ENCODE results near the gene FBXO41. TPM values are rescaled to one million over a fixed set of nuclear protein-coding genes. Genes with fewer than 3 reads are reported as not detected.

The FBXO41 gene
- total and polyA plus RNA-seq, 4 donors: 8.1 to 50.6 (median 33.8) TPM

- DNase-seq (ENCODE audit: low read depth in 4 of 6, low spot score in 6 of 6): no peak
- no peaks in the 10 kb centered on the region for H3K36me3 ChIP-seq (ENCODE audit: control insufficient read depth, insufficient read depth, low read length)
Measured at GRCh38 chr2:73297586-73297985, 13.3 kb upstream of the FBXO41 start.

GRCh38 chr2:73297151-73297559 is 12.9 kb upstream of the FBXO41 start:
- Histone ChIP-seq H3K27ac (ENCODE audit: low read depth, low read length) (no peak overlapping the region), H3K4me1 (ENCODE audit: control insufficient read depth, insufficient read depth, low read length) (peaks cover 18% of the 10 kb centered on the region), H3K27me3 (ENCODE audit: control insufficient read depth, insufficient read depth, low read length) (peaks cover 46% of the 10 kb centered on the region), H3K36me3 (ENCODE audit: control insufficient read depth, insufficient read depth, low read length) (no peaks in the 10 kb centered on the region), H3K9me3 (ENCODE audit: control insufficient read depth, insufficient read depth, low read length) (peaks cover 2% of the 10 kb centered on the region), H3K4me3 (ENCODE audit: low read depth, low read length) (no peak overlapping the region)
- 5% methylated on average over 2 of the region's 2 CpGs for WGBS (ENCODE audit: insufficient coverage)
- peak in 2 of 6 donors; percentile 33 to 79 for DNase-seq (ENCODE audit: low read depth in 4 of 6, low spot score in 6 of 6)

More at GRCh38 chr2:73297586-73297985, 13.3 kb upstream of the FBXO41 start:
- H3K4me1 ChIP-seq (ENCODE audit: control insufficient read depth, insufficient read depth, low read length): peaks cover 14% of the 10 kb centered on the region
- H3K9me3 ChIP-seq (ENCODE audit: control insufficient read depth, insufficient read depth, low read length): peaks cover 2% of the 10 kb centered on the region
- H3K27ac ChIP-seq (ENCODE audit: low read depth, low read length): no peak overlapping the region
- H3K4me3 ChIP-seq (ENCODE audit: low read depth, low read length): no peak overlapping the region
- peaks cover 42% of the 10 kb centered on the region for H3K27me3 ChIP-seq (ENCODE audit: control insufficient read depth, insufficient read depth, low read length)
- WGBS (ENCODE audit: insufficient coverage): 44% methylated on average over 2 of the region's 4 CpGs

GRCh38 chr2:73295751-73296400 is 11.6 kb upstream of the FBXO41 start:
- WGBS (ENCODE audit: insufficient coverage): 61% methylated on average over 3 of the region's 5 CpGs
- peak in 2 of 6 donors; percentile 5 to 14 for DNase-seq (ENCODE audit: low read depth in 4 of 6, low spot score in 6 of 6)
- Histone ChIP-seq H3K36me3 (ENCODE audit: control insufficient read depth, insufficient read depth, low read length) (no peaks in the 10 kb centered on the region), H3K4me1 (ENCODE audit: control insufficient read depth, insufficient read depth, low read length) (peaks cover 31% of the 10 kb centered on the region), H3K27me3 (ENCODE audit: control insufficient read depth, insufficient read depth, low read length) (peaks cover 59% of the 10 kb centered on the region), H3K4me3 (ENCODE audit: low read depth, low read length) (no peak overlapping the region), H3K27ac (ENCODE audit: low read depth, low read length) (no peak overlapping the region), H3K9me3 (ENCODE audit: control insufficient read depth, insufficient read depth, low read length) (peaks cover 2% of the 10 kb centered on the region)

- H3K27me3 ChIP-seq (ENCODE audit: control insufficient read depth, insufficient read depth, low read length): peaks cover 75% of the 10 kb centered on the region
- DNase-seq (ENCODE audit: low read depth in 4 of 6, low spot score in 6 of 6): no peak
Measured at GRCh38 chr2:73294239-73294638, 10.0 kb upstream of the FBXO41 start.

GRCh38 chr2:73293534-73294171 is 9.4 kb upstream of the FBXO41 start, which contains the start of gene EGR4:
Gene EGR4 (minus strand): TSS chr2:73293548. CDS start chr2:73293317, 231 bp downstream.
- no peaks in the 10 kb centered on the region for H3K36me3 ChIP-seq (ENCODE audit: control insufficient read depth, insufficient read depth, low read length)
- DNase-seq (ENCODE audit: low read depth in 4 of 6, low spot score in 6 of 6): peak in 2 of 6 donors; percentile 89 to 92
- no peak within 1 kb of the TSS for H3K27ac ChIP-seq (ENCODE audit: low read depth, low read length)
- H3K4me1 ChIP-seq (ENCODE audit: control insufficient read depth, insufficient read depth, low read length): peaks cover 32% of the 10 kb centered on the region
- 0% methylated on average over 41 of the region's 45 CpGs for WGBS (ENCODE audit: insufficient coverage)
- H3K4me3 ChIP-seq (ENCODE audit: low read depth, low read length): peak within 1 kb of the TSS; percentile 21
- H3K9me3 ChIP-seq (ENCODE audit: control insufficient read depth, insufficient read depth, low read length): peaks cover 2% of the 10 kb centered on the region
- peaks cover 81% of the 10 kb centered on the region for H3K27me3 ChIP-seq (ENCODE audit: control insufficient read depth, insufficient read depth, low read length)

More at GRCh38 chr2:73294239-73294638, 10.0 kb upstream of the FBXO41 start:
- Histone ChIP-seq H3K4me3 (ENCODE audit: low read depth, low read length) (no peak overlapping the region), H3K4me1 (ENCODE audit: control insufficient read depth, insufficient read depth, low read length) (peaks cover 32% of the 10 kb centered on the region), H3K27ac (ENCODE audit: low read depth, low read length) (no peak overlapping the region), H3K36me3 (ENCODE audit: control insufficient read depth, insufficient read depth, low read length) (no peaks in the 10 kb centered on the region), H3K9me3 (ENCODE audit: control insufficient read depth, insufficient read depth, low read length) (peaks cover 2% of the 10 kb centered on the region)
- no CpG with 5 or more reads among the region's 2 CpGs for WGBS (ENCODE audit: insufficient coverage)

GRCh38 chr2:73292906-73293533 is 8.7 kb upstream of the FBXO41 start:
- Histone ChIP-seq H3K27ac (ENCODE audit: low read depth, low read length) (no peak overlapping the region), H3K9me3 (ENCODE audit: control insufficient read depth, insufficient read depth, low read length) (peaks cover 2% of the 10 kb centered on the region), H3K36me3 (ENCODE audit: control insufficient read depth, insufficient read depth, low read length) (no peaks in the 10 kb centered on the region), H3K4me3 (ENCODE audit: low read depth, low read length) (no peak overlapping the region), H3K27me3 (ENCODE audit: control insufficient read depth, insufficient read depth, low read length) (peaks cover 87% of the 10 kb centered on the region), H3K4me1 (ENCODE audit: control insufficient read depth, insufficient read depth, low read length) (peaks cover 32% of the 10 kb centered on the region)
- 2% methylated on average over 64 of the region's 64 CpGs for WGBS (ENCODE audit: insufficient coverage)
- DNase-seq (ENCODE audit: low read depth in 4 of 6, low spot score in 6 of 6): peak in 2 of 6 donors; percentile 3 to 12

GRCh38 chr2:73292316-73292905 is 8.1 kb upstream of the FBXO41 start:
- peaks cover 29% of the 10 kb centered on the region for H3K4me1 ChIP-seq (ENCODE audit: control insufficient read depth, insufficient read depth, low read length)
- no peak overlapping the region for H3K4me3 ChIP-seq (ENCODE audit: low read depth, low read length)
- H3K36me3 ChIP-seq (ENCODE audit: control insufficient read depth, insufficient read depth, low read length): no peaks in the 10 kb centered on the region
- no peak overlapping the region for H3K27ac ChIP-seq (ENCODE audit: low read depth, low read length)
- peaks cover 2% of the 10 kb centered on the region for H3K9me3 ChIP-seq (ENCODE audit: control insufficient read depth, insufficient read depth, low read length)
- WGBS (ENCODE audit: insufficient coverage): 3% methylated on average over 38 of the region's 38 CpGs
- peaks cover 88% of the 10 kb centered on the region for H3K27me3 ChIP-seq (ENCODE audit: control insufficient read depth, insufficient read depth, low read length)
- no peak for DNase-seq (ENCODE audit: low read depth in 4 of 6, low spot score in 6 of 6)

- Histone ChIP-seq H3K4me1 (ENCODE audit: control insufficient read depth, insufficient read depth, low read length) (peaks cover 24% of the 10 kb centered on the region), H3K4me3 (ENCODE audit: low read depth, low read length) (no peak overlapping the region), H3K27ac (ENCODE audit: low read depth, low read length) (no peak overlapping the region), H3K27me3 (ENCODE audit: control insufficient read depth, insufficient read depth, low read length) (peaks cover 82% of the 10 kb centered on the region), H3K9me3 (ENCODE audit: control insufficient read depth, insufficient read depth, low read length) (peaks cover 2% of the 10 kb centered on the region), H3K36me3 (ENCODE audit: control insufficient read depth, insufficient read depth, low read length) (no peaks in the 10 kb centered on the region)
- under 1% methylated on average over 70 of the region's 82 CpGs for WGBS (ENCODE audit: insufficient coverage)
- DNase-seq (ENCODE audit: low read depth in 4 of 6, low spot score in 6 of 6): peak in 2 of 6 donors; percentile 38 to 41
Measured at GRCh38 chr2:73291461-73292315, 7.4 kb upstream of the FBXO41 start.

GRCh38 chr2:73291093-73291460 is 6.8 kb upstream of the FBXO41 start:
- Histone ChIP-seq H3K27ac (ENCODE audit: low read depth, low read length) (no peak overlapping the region), H3K4me1 (ENCODE audit: control insufficient read depth, insufficient read depth, low read length) (peaks cover 24% of the 10 kb centered on the region), H3K9me3 (ENCODE audit: control insufficient read depth, insufficient read depth, low read length) (peaks cover 2% of the 10 kb centered on the region), H3K4me3 (ENCODE audit: low read depth, low read length) (no peak overlapping the region), H3K36me3 (ENCODE audit: control insufficient read depth, insufficient read depth, low read length) (no peaks in the 10 kb centered on the region), H3K27me3 (ENCODE audit: control insufficient read depth, insufficient read depth, low read length) (peaks cover 82% of the 10 kb centered on the region)
- peak in 2 of 6 donors; percentile 27 to 79 for DNase-seq (ENCODE audit: low read depth in 4 of 6, low spot score in 6 of 6)
- 1% methylated on average over 34 of the region's 34 CpGs for WGBS (ENCODE audit: insufficient coverage)

Measured in spinal cord (tissue), 10 donors.